NCI-H2081 (cell line): ENCODE measurements around the gene AKAP7.

Source experiments
- DNase-seq, 2 experiments: peaks; one replicate each; lab custom pipeline; 2025; lab: John Stamatoyannopoulos, UW

The AKAP7 gene

GRCh38 chr6:131134220-131134979, 867 bp upstream of the AKAP7 start:
- DNase-seq: no peak

DNA sequence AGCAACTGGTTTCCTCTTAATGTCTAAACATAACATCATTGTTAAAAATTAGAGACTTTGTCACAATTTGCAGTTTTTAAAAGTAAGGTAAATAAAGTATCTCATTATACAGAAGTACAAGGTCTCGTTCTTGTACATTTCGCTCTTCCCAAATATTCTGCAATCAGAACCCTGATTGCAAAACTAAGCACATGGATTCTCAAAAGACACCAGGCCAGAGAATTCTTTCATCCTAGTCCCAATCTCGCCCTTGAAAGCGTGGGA, 355 bp upstream of the AKAP7 start:
- DNase-seq: no peak

GRCh38 chr6:131136021-131136786, 937 bp downstream of the AKAP7 start:
- no peak for DNase-seq

DNA sequence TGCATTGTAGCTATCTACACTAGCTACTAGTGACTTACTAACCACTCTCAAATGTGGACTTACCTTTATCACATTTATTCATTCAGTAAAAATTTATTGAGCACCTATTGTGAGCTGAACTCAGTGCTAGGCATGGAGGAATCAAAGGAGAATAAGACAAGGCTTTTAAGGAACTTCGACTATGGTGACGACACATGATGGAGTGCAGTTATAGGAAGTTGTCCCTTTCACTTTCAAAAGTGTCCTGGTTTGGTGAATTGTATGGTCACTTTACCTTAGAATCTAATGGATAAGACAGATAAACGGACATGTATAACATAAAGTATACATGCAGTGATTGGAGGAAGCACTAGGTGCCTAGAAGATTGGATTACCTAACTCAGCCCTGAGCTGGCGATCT, 4.3 kb downstream of the AKAP7 start:
- no peak for DNase-seq

DNA sequence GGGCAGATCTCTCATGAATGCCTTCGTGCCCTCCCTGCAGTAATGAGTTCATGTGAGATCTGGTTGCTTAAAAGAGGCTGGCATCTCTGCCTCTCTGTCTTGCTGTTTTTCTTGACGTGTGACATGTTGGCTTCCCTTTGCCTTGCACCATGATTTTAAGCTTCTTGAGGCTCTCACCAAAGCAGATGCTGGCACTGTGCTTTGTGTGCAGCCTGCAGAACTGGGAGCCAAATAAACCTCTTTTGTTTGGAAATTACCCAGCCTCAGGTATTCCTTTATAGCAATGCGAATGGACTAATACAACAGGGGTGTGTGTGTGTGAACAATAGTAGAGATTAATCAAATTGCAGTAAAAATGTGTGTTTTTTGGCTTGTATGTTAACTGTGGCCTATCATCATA, 8.1 kb downstream of the AKAP7 start:
- no peak for DNase-seq

- DNase-seq: no peak
Observed at GRCh38 chr6:131146865-131147264, 11.6 kb downstream of the AKAP7 start.

DNA sequence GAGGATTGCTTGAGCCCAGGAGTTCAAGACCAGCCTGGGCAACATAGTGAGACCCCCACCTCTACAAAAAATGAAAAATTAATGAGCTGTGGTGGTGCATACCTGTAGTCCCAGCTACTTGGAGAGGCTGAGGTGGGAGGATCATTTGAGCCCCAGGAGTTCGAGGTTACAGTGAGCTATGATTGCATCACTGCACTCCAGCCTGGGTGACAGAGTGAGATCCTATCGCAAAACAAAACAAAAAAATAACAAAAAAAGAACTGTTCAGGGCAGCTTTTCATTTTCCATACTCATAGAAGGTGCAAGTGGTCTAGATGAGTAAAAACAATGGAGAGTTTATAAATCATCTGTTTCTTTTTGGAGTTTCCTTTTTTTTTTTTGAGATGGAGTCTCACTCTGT, 21.1 kb downstream of the AKAP7 start:
- DNase-seq: no peak

DNA sequence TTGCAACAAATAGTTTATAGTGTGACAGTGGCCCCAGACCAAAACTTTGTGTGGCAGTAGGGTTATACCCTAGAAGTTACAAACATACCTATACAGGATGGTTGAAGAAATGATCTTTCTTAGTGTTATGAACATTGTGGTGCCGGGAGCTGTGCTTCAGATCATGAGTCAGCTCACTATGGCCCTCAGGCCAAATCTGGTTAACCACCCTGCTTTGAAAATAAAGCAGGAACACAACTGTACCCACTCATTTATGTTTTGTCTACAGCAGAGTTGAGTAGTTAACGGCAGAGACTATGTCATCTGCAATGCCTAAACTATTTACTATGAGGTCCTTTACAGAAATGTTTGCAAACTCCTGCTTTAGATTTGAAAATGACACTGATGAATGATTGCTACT, 24.3 kb downstream of the AKAP7 start:
- no peak for DNase-seq

DNA sequence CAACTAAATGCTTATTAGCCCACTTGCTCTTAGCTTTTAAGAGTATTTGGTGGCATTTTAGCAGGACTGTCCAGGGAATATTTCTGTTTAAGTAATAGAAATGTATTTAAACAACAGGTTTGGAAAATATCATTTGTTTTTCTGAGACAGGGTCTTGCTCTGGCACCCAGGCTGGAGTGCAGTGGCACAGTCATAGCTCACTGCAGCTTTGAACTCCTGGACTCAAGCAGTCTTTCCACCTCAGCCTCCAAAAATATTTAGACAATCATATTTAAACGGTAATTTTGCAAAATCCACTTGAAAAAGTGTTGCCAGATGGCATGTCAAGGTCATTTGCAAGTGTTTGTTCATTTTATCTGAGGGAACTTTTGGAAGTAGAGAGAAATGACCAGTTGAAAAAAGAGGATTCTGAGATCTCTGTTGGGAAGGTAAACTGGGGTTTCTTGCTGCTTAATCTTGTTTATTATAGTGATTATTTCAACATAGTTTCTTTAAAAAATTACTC, 25.0 kb downstream of the AKAP7 start:
- DNase-seq: no peak

DNA sequence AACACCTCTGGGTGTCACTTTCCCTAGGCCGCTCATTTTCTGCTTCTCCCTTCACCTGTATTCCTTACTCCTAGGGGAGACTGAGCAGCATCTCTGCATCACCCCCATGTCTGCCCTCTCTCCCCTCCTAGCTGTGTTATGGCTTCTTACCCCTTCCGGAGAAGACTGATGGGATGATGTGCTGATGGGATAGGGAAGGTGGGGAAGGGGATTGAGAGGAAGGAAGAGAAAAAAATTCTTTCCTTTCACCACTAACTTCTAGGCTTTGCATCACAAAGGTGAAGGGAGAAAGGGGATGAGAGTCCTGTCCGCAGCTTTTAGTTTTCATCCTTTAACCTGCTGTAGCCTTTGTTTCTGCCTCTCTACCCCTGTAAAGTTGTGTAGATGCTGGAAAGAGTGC, 26.7 kb downstream of the AKAP7 start:
- DNase-seq: no peak

- no peak for DNase-seq
Observed at GRCh38 chr6:131163886-131164285, 28.6 kb downstream of the AKAP7 start.

DNA sequence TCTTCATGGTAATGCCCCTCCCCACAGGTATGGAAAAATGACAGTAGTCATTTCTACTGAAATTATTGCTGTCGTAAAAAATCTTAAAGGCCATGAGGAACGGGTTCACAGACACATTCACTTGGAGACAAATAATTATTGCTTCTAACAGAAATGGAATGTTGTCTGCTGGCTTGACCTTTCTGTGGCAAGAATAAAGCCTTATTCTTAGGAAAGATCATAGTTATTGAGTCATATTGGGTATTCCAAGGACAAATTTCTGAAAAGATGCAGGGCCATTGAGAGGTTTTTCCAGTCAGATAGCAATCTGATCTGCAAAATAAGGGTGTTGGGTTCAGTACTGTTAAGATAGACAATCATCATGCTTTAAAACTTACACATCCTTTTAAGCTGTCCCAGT, 29.2 kb downstream of the AKAP7 start:
- DNase-seq: no peak

GRCh38 chr6:131167773-131168172, 32.5 kb downstream of the AKAP7 start:
- DNase-seq: no peak

- no peak for DNase-seq
Observed at GRCh38 chr6:131169613-131170012, 34.3 kb downstream of the AKAP7 start.

GRCh38 chr6:131172222-131172621, 37.0 kb downstream of the AKAP7 start:
- DNase-seq: no peak

DNA sequence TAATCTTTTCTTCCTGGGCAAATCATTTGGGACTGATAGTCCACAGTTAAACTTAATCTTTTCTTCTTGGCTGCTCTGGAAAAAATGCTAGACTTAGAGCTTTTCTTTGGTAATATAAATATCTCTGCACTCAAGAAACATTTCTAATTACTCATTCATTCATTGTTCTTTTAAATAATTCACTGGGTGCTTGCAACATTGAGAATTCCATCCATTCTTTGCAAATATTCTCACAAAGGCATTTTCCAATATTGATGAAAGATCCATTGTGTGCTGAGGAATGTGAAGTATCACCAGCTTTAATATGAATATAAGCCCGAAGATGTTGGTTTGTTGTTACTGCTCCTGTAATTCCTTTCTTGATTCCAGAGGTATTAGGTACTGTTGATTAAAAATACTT, 38.4 kb downstream of the AKAP7 start:
- no peak for DNase-seq

DNA sequence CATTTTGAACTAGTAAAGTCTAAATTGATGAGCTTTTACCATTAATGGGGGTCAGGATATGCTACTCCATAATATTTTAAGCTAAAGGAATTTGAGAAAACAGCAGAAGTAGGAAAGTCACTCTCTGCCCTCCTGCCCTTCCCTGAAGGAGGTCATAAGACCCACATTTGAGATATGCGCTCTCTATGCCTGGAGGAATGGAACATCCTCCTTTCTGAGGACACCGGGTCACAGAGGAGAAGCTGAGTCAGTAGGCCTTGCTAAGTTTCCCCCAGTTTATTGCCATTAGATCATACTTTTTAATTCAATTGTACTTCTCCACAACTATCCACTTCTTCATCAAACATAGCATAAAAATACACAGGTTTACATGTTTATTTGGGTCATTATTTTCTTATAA, 40.3 kb downstream of the AKAP7 start:
- no peak for DNase-seq

- DNase-seq: no peak
Observed at GRCh38 chr6:131177996-131178395, 42.7 kb downstream of the AKAP7 start.

DNA sequence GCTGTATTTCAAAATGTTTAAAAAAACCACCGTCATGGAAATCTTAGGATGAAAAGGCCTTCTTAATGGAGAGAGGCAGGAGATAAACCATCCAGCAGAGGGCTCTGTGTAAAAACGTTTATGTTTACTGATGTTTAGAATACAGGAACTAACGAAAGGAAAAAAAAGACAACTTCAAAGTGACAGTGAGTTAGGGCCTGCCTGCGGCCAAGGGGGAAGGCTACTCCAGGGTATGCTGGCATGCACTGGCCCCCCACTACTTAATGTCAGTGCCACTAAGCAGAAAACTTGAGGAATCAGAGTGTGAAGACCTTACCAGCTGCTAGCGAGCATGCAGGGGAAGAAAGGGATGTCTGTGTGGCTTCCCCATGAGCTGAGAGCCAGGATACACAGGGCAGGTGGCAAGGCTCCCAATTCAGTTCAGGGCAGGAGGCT, 47.7 kb downstream of the AKAP7 start:
- no peak for DNase-seq

DNA sequence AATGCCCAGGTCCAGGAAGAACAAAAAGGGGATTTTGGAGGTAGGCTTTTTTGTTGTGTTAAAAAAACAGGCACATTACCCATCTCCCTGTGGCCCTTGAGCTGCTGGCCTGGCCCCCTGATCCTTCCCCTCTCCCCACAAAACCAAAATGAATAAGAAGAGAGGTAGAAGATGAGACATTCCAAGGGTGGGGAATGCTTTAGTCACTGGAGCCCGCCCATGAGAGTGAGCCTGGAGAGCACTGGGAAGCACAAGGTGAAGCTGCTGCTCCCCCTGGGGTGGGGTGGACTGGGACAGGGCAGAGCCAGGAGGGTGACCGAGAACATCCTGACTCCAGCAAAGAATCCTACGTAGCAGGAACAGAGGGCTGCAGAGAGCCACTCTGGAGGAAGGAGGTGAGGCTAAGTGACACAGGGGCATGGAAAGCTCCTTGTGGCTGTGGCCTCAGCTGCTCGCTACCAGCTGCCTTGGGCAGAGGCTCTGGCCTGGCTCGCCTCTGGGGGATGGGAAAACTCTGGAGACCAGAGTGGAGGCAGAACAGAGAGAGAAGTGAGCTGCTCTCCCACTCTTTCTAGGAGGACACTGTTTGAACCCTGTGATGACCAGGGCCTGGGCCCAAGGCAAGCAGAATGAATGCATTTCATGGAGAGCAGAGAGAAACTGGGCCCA, 48.3 kb downstream of the AKAP7 start:
- no peak for DNase-seq

GRCh38 chr6:131191590-131191989, 56.3 kb downstream of the AKAP7 start:
- DNase-seq: no peak

- DNase-seq: no peak
Observed at GRCh38 chr6:131197716-131198115, 62.4 kb downstream of the AKAP7 start.
